SW 1271 (cell line): ENCODE data around the gene GON4L.
"Not testable (repeated sequence)": the region's sequence is repeated elsewhere in the genome, so short reads cannot be mapped to it uniquely, and the experiment has no call there.

ENCODE experiments used
- DNase-seq, 2 experiments: peaks; one replicate each; lab custom pipeline; 2025; lab: John Stamatoyannopoulos, UW

Gene GON4L

GRCh38 chr1:155813672-155814071, 43.3 kb downstream of the GON4L start:
- no peak for DNase-seq

DNA sequence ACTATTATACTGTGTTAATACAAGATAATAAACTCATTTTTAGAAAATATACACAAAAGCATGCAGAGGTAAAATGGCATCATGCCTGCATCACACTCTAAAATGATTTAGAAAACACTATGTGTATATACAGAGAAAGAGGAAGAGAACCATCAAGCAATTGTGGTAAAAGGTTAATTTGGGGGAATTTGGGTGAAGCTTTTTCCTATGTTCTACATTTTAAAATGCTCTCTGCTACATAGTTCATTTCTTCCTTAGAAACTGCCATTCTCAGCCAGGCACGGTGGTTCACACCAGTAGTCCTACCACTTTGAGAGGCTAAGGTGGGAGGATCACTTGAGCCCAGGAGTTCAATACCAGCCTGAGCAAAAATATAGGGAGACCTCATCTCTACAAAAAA, 44.1 kb downstream of the GON4L start:
- DNase-seq: no peak

GRCh38 chr1:155809088-155809487, 47.9 kb downstream of the GON4L start:
- DNase-seq: no peak

GRCh38 chr1:155801149-155801548, 55.9 kb downstream of the GON4L start:
- DNase-seq: no peak

DNA sequence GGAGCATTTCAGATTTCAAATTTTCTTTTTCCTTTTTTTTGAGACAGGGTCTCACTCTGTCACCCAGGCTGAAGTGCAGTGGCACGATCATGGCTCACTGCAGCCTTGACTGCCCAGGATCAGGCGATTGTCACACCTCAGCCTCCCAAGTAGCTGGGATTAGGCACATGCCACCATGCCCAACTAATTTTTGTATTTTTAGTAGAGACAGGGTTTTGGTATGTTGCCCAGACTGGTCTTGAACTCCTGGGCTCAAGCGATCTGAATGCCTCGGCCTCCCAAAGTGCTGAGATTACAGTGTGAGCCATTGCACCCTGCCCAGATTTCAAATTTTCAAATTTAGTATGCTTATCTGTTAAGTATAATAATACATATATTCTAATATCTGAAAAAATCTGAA, 61.4 kb downstream of the GON4L start:
- DNase-seq: not testable (repeated sequence)

DNA sequence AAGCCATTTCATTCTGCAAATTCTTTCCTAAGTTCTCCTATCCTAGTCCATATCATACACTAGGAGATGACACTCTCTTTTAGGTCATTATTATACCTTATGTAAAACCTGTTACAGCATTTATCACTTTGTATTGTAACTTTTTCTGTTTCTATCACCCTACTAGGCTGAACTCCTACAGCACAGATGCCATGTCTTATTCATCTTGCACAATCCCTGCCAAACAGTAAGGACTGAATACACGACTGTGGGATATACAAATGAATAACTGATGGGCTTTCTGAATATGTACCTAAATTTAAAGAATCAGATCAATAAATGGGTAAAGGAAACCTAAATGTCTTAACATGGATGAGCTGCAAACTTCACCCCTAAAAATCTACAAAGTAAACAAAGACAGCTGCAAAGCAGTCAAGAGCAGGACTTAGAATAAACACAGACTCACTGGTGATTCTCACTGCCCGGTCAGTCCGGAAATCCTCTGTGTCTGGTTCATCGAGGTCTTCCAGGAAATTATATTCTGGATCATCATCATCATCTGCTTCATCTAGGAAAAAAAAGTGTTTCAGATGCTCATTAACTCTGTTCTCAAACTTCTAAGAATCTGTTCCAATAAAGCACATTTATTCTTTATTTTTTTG, 62.3 kb downstream of the GON4L start:
- DNase-seq: no peak

DNA sequence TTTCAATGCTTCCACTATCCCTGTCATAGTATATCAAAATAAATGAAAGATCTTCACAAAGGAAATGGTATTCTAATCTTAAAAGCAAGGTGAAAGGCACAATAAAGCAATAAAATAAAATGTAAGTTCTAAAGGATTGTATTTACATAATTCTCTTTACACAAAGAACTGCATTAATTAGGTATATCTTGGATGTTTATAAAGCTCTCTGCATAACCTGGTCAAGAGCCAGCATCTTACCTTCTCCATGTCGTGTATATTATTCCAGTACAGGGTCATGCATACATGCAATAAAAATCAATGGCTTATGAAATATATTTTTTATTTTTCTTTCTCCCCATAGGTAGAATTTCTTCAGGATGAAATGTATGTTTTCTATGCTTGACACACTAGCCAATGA, 63.8 kb downstream of the GON4L start:
- no peak for DNase-seq

- no peak for DNase-seq
Measured at GRCh38 chr1:155777582-155777981, 79.4 kb downstream of the GON4L start.

GRCh38 chr1:155776414-155776813, 80.6 kb downstream of the GON4L start:
- no peak for DNase-seq

GRCh38 chr1:155773221-155773620, 83.8 kb downstream of the GON4L start:
- no peak for DNase-seq

DNA sequence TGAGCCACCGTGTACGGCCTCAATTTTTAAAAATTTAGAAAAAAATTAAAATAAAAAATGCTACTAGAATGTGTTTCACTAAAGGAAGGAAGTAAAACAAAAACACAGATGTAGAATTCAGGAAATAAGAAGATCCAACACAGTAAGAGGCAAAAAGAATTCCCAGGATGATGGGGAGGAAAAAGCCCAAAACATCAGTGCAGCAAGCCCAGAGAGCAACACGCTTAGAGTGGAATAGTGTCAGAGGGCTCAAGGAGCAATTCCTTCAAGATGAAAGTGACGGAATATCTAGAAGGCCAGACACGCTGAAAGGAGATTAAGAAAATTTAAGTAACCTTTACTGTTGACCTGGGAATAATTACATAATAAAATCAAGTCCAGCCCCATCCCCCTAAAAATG, 87.8 kb downstream of the GON4L start:
- no peak for DNase-seq

DNA sequence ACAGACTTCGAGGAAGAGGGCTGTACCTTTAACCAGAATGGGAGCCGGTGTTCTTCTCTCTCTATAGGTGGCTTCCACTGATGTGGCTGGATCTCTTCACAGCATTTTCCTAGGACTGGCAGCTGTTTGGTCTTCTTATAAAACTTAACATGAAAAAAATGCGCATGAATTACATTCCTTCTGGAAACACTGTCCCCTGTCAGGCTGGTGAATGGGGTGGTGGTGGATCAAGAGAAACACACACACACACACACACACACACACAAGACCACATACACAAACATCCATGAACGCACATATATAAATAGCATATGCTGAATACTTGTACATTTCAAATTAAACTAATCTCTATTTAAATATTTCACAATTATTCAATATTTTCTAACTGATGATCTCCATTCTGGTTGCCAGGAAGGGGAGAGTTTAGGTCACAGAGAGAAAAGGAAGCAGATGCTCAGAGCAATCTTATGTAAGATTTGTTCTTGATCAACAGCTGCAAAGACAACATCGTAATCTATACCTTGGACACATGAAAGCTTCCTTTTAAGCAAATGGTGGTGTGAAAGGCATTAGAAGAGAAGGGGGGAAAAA, 89.5 kb downstream of the GON4L start:
- not testable (repeated sequence) for DNase-seq

DNA sequence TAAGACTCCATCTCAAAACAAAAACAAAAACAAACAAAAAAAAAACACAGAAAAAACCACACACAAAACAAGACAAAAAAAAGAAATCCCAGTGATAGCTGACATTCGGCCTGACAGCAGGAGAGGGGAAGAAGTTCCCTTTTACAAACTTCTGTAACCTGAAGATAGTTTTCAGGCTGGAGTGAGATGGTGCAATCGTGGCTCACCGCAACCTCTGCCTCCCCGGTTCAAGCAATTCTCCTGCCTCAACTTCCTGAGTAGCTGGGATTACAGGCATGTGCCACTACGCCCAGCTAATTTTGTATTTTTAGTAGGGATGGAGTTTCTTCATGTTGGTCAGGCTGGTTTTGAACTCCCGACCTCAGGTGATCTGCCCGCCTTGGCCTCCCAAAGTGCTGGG, 93.0 kb downstream of the GON4L start:
- not testable (repeated sequence) for DNase-seq

DNA sequence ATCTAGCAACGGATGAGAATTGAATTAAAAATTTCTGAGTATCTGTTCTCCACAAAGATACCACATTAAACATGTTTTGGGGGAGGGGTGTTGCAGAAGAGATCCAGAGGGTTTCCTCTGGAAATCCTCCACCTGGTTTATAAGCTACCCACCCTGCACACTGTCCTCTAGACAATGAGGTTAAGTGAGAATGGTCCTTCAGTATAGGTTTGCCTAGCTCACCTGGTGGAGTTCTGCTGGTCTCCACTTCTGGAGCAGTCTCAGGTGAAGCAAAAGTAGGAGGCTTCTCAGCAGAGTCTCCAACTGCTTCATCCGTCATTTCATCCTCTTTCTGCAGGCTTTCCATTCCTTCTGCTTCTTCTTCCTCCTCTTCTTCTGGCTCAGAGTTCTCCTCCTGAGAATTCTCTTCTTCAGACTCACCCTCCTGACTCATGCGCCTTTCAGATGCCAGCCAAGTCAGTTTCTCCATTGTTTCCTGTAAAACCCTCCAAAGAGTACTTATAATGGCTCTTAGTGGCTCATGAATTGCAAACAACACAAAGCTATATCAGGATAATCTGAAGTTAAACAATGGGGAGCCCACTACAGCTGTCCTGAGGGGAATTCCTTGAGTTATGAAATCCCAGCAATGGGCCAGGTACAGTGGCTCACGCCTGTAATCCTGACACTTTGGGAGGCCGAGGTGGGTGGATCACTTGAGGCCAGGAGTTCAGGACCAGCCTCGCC, 93.8 kb downstream of the GON4L start:
- DNase-seq: peak; percentile 34 to 44

GRCh38 chr1:155761736-155762405, 95.1 kb downstream of the GON4L start:
- no peak for DNase-seq

- DNase-seq: no peak
Measured at GRCh38 chr1:155760751-155761475, 96.1 kb downstream of the GON4L start.

DNA sequence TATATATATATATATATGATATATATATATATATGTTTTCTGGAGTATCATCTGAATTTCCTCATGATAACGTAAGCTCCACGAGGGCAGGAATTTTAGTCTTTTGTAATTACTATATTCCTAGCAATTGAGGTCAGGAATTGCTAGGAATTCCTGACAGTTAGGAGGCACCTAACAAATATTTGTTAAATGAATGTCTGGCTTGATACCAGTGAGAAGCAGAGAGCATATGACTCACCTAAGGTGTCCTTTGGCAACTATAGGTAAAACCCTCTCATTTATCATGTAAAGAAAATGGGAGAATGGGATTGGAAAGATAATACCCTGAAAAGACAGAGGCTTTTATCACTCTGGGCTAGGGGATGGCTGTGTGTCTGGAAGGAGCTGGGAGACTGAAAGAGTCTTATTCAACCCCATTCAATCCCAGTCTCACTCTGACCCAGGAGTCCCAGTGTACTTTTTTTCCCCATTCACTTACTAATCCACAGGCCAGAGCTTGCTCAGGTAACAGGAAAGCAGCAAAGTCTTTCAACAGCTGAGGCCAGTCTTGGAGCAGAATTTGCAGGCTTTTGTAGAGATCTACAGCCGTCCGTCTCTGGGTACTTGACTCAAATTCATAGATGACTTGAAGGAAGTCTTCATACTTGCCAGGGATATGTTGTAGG, 96.9 kb downstream of the GON4L start:
- no peak for DNase-seq

- not testable (repeated sequence) for DNase-seq
Measured at GRCh38 chr1:155759017-155759416, 98.0 kb downstream of the GON4L start.

GRCh38 chr1:155748141-155748540, 108.9 kb downstream of the GON4L start:
- DNase-seq: not testable (repeated sequence)

DNA sequence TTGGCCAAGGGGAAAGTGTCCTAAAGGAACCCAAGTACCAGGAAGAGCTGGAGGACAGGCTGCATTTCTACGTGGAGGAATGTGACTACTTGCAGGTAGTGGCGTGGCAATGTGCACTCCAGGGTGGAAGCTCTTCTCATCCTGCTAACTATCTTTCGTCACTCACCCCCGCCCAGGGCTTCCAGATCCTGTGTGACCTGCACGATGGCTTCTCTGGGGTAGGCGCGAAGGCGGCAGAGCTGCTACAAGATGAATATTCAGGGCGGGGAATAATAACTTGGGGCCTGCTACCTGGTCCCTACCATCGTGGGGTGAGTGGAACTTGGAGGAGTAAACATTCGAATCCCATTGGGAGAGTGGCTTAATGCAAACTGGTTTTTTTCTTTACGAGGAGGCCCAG, 109.4 kb downstream of the GON4L start:
- DNase-seq: not testable (repeated sequence)
